Activated CD4-positive, alpha-beta T cell treated with anti-CD3 and anti-CD28 coated beads for 24 hours (primary cell): ENCODE data around the gene ADCY9.
"Not testable (repeated sequence)": the region's sequence is repeated elsewhere in the genome, so short reads cannot be mapped to it uniquely, and the experiment has no call there.

Experiments
- DNase-seq, 2 donors: peaks; one replicate each; pipeline ENCODE4 v3.0.0-alpha.2; 2020; ENCODE audit warnings: low read depth in 2 of 2

ADCY9 gene

DNA sequence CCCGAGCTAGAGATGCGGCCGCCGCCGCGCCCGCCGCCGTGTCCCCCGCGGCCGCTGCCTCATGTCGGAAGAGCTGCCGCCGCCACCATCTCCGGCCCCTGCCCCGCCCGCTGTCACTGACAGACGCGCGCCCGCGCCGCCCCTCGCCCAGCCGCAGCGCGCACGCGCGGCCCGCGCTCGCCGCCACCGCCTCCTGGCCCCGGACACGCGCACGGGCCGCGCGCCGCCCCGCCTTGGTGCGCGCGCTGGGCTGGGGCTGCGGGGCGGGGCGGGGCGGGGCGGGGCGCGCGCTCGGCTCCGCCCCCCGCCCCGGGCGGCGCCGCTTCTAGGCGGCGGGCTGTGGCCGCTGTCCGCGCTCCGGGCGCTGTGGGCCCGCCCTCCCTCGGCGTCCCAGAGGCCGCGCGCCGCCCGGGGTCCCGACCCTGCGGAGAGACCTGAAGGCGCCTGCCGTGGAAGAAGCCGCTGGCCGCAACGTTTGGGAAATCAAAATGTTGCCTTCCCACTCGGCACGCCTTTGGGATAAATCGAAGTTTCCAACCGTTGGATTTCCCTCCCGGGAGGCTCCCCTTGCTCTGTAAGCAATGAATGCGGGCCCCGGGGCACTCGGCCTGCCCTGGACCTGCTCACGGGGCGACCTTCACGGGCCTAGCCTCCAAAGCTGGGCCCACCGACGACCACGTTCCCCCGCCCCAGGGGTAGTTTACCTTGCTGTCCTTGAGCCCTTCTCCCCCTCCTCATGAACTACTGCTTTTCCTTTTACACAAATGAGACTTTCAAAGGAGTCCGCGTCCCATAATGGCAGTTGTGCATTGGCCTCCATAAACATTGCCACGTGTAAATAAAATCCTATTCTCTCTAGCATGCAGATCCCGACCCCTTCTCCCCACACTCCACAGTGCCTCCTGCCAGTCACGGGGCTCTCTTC, at the start of gene ADCY9:
TSS of gene ADCY9 (minus strand) at position 118 of the 925 bp plus-strand sequence. CDS start 1,000 bp downstream, outside the sequence.
- DNase-seq: peak; percentile 51 to 58

DNA sequence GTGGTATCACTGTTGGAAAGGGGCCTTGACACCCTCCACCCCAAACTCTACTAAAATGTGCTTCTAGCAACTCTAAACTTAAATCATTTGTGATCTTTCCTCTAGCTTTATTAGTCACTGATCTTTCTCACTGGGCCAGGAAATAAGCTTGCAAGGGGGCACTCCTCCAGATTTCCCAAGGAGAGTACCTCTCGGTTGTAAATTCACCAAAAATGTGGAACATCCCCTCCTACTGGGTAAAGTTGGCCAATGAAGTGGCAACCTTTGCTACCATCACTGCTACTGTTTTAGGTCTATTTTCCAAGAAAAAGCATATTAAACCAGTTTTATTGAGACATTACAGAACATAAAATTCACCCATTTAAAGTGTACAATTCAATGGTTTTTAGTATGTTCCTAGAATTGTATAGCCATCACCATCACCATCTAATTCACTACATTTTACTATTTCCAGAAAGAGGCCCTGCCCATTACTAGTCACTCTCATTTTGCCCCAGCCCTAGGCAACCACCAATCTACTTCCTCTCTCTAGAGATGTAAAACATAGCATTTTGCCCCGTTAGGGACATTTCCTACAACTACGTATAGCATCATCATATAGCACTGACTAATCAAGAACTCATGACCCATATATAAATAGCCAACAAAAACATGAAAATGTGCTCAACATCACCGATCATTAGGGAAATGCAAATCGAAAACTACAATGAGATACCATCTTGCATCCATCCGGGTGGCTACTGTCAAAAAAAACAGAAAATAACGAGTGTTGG, 44.6 kb upstream of the ADCY9 start:
- no peak for DNase-seq

DNA sequence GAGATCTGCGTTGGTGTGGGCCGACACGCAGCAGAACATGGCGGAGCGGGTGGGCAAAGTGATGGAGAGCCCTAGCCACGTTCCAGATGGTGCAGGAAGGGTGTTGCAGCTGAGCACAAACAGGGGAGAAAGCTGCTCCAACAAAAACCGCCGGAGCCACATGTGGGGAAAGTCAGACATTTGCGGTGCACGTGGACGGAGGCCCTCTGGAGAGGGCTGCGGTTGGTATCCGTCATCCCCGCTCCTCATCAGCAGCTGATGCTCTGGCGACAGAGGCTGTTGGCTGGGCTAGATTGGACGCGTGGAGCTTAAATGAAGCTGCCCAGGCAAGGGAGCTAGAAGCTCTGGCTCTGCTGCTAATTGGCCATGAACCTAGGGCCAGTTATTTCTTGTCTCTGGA, 43.5 kb upstream of the ADCY9 start:
- no peak for DNase-seq

DNA sequence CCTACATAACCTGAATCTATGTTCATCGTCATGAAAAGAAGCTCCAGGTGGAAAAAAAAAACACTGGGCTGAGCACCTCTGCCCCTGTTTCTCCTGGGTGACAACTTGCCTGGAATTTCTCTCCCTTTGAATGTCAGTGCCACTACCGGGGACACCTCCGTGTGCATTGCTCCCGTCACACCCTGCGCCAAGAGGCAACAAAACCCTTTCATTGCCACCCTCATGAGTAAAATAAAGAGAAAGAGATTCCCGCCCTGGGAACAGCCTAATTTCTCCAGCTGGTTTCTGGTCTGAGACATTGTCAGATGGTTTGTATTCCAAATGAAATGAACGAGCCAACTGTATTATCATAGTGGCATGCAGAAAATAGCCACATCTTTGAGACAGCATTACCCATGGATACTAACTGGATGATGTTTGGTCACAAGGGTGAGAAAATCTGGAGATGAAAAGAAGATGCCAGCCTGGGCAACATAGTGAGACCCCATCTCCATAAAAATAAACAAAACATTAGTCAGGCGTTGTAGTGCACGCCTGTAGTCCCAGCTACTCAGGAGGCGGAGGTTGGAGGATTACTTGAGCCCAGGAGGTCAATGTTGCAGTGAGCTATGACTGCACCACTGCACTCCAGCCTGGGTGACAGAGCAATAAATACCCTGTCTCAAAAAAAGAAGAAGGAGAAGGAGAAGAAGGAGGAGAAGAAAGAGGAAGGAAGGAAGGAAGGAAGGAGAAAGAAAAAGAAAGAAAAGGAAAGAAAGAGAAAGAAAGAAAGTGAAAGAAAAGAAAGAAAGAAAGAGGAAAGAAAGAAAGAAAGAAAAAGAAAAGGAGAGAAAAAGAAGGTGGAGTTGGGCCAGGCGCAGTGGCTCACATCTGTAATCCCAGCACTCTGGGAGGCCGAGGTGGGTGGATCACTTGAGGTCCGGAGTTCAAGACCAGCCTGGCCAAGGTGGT, 42.2 kb upstream of the ADCY9 start:
- no peak for DNase-seq

DNA sequence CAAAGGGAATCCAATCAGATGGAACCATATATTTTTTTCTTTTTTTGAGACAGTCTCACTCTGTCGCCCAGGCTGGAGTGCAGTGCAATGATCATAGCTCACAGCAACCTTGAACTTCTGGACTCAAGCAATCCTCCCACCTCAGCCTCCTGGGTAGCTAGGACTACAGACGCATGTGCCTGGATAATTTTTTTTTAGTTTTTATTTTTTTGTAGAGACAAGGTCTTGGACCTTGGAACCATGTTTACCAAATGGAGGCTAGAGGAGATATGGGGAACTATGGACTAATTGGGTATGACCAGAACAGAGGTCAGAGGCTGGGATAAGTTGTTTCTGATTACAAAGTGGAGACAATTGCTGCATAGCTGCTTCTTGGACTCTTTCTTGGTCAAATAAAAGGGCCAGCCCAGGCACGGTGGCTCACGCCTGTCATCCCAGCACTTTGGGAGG, 41.2 kb upstream of the ADCY9 start:
- no peak for DNase-seq

DNA sequence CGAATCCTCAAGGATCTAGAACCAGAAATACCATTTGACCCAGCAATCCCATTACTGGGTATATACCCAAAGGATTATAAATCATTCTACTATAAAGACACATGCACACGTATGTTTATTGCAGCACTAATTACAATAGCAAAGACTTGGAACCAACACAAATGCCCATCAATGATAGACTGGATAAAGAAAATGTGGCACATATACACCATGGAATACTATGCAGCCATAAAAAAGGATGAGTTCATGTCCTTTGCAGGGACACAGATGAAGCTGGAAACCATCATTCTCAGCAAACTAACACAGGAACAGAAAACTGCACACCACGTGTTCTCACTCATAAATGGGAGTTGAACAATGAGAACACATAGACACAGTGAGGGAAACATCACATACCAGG, 40.3 kb upstream of the ADCY9 start:
- not testable (repeated sequence) for DNase-seq

DNA sequence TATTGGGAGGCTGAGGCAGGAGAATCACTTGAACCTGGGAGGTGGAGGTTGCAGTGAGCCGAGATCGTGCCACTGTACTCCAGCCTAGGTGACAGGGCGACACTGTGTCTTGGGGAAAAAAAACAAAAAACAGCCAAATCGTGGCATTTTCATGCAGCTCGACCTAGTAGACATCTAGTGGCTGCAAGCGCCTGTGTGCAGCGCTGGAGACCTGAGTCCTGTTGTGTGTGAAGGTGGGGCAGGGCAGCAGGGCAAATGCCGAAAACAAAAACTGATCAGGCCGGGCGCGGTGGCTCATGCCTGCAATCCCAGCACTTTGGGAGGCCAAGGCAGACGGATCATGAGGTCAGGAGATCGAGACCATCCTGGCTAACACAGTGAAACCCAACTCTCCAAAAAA, 37.1 kb upstream of the ADCY9 start:
- not testable (repeated sequence) for DNase-seq

DNA sequence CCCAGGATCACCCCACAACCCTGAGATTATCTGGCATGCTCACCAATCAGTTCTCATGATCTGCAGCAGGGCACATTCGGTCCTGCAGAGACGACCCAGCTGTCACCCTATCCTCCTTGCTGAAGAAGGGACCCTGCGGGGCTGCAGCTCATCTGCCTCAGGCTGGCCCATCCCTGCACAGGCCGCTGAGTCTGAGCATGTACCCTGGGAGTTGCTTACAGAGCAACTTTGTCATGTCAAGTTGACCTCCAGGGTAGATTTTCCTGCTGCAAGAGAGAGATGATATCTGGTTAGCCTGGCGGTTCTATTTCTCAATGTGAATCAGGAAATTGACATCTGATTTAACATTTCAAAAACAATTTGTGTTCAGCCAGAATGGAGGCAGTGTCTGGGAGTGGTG, 36.0 kb upstream of the ADCY9 start:
- no peak for DNase-seq

DNA sequence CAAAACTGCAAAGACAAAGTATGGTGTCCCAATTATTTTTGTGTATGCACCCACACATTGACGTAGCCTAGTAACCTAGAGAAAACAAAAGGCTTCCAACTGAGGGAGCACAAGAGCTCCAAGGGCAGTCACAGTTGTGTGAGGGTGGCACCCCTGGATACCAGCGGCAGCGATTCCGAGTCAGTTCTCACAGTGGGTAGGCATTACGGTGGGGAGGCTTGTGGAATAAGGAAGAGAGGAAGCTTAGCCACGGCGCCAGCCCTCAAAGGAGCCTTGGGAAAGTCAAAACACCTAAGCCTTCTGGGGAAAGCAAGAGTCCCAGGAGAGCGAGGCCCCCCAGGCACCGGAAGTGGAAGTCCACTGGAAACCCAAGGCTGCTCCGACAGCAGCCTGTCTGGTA, 31.0 kb upstream of the ADCY9 start:
- DNase-seq: no peak

DNA sequence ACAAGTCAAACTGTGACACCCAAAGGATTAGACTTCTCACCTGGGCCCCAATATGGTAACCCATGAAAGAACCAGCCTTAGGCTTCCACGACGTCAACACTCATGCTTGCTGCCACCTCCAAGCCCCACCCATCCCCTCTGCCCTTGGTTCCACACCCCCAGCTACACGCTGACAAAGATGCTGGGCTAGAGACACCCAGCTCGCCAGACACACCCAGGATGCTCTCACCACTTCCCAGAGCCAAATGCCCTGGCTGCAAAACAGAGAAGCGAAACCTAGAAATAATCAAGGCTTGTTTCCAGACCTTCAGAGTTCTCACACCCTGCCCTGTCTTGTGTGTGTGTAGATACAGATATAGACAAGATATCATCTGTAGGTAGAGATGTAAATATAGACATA, 26.0 kb upstream of the ADCY9 start:
- no peak for DNase-seq

DNA sequence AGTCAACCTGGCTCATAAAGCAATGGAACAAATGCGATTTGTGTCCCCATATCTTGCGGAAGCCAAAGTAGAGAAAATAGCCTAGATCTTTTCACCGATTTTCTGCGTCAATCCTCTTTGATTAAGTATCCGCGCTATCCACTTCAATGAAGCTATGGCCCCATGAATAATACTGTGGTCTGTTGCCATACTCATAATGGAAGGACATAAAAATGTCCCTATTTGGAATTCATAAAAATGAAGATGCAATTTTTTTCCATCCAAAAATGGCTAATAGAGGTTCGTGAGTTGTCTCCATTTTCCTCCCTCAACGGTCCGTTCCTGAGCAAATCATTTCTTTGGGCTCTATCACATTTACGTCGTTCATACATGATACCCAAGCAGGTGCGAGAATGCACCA, 25.4 kb upstream of the ADCY9 start:
- no peak for DNase-seq

DNA sequence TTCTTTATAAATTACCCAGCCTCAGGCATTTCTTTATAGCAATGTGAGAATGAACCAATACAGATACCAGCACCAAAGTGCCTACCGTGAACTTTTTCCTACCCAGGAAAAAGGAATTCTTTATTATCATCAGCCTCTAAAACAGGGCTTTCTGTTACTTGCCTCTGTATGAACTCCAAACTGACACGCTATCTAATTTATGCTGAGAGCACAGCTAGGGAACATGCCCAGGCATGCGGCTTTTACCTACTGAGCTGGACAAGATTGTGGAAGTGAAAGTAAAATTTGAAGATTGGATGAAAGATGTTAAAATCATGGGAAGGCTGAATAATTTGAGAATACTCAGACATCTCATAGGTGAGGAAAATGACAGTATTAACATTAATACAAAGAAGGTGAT, 24.4 kb upstream of the ADCY9 start:
- DNase-seq: no peak

DNA sequence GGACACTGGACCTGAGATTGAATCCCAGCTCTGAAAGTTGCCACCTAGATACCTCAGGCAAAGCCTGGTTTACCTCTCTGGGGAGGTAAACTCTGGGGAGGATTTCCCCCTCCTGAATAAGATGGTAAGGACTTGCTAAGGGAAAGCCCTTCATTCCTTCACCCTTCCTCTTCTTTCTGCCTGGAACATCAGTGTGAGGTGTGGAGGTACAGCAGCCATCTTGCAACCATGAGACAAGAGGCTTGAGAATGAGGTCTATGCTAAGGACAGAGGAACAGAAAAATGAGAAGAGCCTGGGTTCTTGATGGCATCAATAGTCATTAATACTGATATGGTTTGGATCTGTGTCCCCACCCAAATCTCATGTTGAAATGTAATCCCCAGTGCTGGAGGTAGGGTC, 23.7 kb upstream of the ADCY9 start:
- DNase-seq: no peak

DNA sequence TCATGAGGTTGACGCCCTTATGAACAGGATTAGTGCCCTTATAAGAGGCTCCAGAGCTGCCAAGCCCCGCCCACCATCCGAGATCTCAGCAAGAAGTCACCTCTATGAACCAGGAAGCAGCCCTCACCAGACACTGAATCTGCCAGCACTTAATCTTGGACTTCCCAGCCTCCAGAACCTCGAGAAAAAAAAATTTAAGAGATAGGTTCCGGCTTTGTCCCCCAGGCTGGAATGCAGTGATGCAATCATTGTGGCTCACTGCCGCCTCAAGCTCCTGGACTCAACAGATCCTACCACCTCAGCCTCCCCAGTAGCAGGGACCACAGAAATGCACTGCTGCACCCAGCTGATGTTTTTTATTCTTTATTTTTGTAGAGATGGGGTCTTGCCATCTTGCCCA, 22.5 kb upstream of the ADCY9 start:
- DNase-seq: no peak

DNA sequence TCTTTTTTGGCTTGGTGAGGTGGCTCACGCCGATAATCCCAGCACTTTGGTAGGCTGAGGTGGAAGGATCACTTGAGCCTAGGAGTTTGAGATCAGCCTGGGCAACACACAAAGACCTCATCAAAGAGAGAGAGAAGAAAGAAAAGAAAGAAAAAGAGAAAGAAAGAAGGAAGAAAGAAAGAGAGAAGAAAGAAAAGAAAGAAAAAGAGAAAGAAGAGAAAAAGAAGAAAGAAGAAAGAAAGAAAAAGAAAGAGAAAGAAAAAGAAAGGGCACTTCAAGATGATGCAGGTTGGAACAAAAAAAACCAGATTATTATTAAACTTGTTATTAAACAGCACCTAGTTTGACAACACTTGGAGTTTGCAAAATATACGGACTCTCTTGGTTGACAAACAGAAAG, 21.2 kb upstream of the ADCY9 start:
- DNase-seq: no peak

DNA sequence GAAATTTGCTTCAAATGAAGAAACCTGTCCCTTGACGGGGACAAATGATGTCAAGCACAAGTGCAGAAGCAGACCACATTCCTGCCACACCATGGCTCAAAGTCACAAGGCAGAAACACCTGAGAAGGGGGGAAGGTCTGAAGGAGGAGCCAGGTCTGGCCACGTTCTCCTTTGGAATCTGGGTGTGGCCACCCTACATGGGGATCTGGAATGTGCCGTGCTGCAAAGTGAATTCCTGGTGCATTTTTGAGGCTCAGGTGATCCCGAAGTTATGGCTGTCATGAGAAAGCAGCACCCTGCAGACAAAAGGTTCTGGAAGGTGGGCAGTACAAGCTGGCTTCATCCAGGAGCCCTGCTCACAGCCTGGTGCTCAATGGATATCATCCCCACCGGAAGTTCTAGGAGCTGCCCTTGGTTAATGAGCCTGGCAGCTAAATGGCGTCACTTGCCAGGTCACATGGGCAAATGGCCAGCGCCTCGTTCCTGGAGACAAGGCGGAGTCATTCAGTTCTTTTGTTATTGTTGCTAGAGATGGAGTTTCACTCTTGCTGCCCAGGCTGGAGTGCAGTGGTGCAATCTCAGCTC, 20.1 kb upstream of the ADCY9 start:
- DNase-seq: no peak

DNA sequence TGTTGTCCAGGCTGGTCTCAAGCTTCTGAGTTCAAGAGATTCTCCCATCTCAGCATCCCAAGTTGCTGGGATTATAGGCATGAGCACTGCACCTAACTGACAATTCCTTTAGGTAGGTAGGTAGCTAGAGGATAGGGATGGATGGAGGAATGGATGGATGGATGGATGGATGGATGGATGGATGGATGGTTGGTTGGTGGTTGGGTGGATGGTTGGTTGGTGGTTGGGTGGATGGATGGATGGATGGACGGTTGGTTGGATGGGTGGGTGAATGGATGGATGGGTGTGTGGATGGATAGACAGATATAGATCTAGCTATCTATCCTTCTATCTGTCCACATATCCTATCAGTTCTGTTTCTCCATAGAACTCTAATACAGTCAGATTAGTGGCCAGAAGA, 19.3 kb upstream of the ADCY9 start:
- no peak for DNase-seq

DNA sequence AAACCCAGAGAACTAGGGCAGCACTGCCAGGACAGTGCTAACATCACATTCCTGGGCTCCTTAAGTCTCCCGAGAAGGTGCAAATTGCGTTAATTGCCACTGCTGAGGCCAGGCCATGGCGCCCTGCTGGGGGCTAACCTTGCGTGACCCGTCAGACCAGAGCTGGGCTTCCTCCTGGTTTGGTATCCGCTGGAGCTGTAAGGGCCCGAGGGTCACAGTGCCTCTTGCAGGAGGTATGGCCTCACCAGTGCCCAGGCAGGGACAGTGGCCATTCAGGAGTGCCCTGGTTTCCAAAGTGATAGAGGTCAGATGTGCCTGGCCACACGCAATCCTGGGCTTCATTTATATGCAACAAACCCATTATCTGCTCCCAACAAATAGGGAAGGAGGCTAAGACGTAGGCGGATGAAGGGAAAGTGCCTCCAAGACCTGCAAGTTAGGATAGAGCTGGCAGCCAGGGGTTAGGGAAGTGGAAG, 17.7 kb upstream of the ADCY9 start:
- no peak for DNase-seq

DNA sequence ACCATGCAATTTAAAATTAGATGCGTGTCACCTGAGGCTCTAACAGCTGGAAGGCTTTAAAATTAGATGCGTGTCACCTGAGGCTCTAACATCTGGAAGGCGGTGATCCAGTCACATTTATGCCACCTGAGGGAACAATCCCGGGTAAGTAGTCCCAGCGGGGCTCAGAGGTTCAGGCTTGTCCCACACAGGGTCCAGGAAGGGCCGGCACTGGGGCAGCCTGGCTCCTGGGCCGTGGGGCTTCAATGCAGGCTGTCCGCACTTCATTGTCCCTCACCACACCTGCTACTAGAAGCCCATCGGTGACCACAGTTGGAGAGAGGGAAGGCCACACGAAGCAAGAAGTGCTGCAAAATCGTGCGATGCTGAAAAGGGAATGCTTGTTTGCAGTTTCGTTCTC, 15.4 kb upstream of the ADCY9 start:
- DNase-seq: no peak

DNA sequence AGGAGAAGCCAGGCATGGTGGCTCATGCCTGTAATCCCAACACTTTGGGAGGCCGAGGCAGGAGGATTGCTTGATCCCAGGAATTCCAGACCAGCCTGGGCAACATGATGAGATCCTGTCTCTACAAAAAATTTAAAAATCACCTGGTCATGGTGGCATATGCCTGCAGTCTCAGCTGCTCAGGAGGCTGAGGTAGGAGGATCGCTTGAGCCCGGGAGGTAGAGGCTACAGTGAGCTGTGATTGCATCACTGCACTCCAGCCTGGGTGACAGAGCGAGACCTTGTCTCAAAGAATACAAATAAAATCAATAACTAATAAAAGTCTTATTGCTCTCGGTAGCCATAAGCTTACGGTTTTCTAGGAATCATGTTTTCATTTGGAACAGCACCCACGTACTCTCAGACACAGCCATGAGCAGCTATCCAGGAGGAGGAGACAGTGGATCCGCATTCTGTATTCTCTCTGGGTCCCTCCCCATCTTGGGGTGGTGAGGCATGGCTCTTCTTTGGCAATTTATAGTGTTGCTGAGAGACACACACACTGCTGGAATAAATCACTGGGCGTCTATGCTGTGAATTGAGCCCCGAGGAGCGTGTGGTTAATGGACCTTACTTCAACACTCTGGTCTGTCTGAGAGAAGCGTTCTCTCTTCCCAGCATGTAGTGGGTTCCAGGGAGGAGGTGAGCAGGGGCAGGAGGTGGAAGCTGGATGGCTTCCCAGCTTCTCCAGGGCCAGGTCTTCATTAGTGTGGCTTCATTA, 8.5 kb upstream of the ADCY9 start:
- DNase-seq: no peak
